Astrocyte (in vitro differentiated cells and primary cell): ENCODE measurements around the gene TMEM127. TPM values are rescaled to one million over a fixed set of nuclear protein-coding genes. Genes with fewer than 3 reads are reported as not detected.

Experiments used
- total RNA-seq: library from RNA; stranded (reverse); gene quantifications from 2 replicates; pipeline ENCODE4 v1.2.1, GENCODE V29; 2021

Gene TMEM127
- total RNA-seq, 1 donor from 2014 or later: 41.7 TPM

Other genes with a start within 250 kb of the TMEM127 start
- gene GPAT2, start 231.1 kb downstream of the TMEM127 start, total RNA-seq: 0.27 TPM in 1 of 2 replicates, not detected in the other
- gene ADRA2B, start 149.4 kb downstream of the TMEM127 start, total RNA-seq: not detected in 2 replicates
- not detected in 2 replicates for gene ASTL, start 127.5 kb downstream of the TMEM127 start, total RNA-seq
- gene DUSP2, start 120.6 kb downstream of the TMEM127 start, total RNA-seq: 0.84 and 0.95 TPM in 2 replicates
- 101 and 103 TPM in 2 replicates for gene STARD7, start 57.2 kb downstream of the TMEM127 start, total RNA-seq
- 56.3 and 58.6 TPM in 2 replicates for gene CIAO1, start 228 bp upstream of the TMEM127 start, total RNA-seq
- gene SNRNP200, start 39.5 kb upstream of the TMEM127 start, total RNA-seq: 97.3 and 101 TPM in 2 replicates
- 0.10 and 0.45 TPM in 2 replicates for gene ITPRIPL1, start 59.3 kb upstream of the TMEM127 start, total RNA-seq
- gene NCAPH, start 69.8 kb upstream of the TMEM127 start, total RNA-seq: 2.5 and 2.8 TPM in 2 replicates
- gene NEURL3, start 239.4 kb upstream of the TMEM127 start, total RNA-seq: 0.34 and 0.38 TPM in 2 replicates